Parathyroid adenoma (tissue), 2 donors: Measurements from ENCODE around the gene RFX2.

Experiments
- H2AFZ ChIP-seq: fragments of 300-600 bp; sonication (generic); one replicate; pipeline ENCODE4 v1.7.0; 2017; ENCODE audit warnings: antibody characterized with exemption, mild to moderate bottlenecking
- H3K27ac ChIP-seq: fragments of 300-600 bp; sonication (generic); one replicate; pipeline ENCODE4 v1.7.0; 2017
- H3K27me3 ChIP-seq: fragments of 300-600 bp; sonication (generic); one replicate; pipeline ENCODE4 v1.7.0; 2017; ENCODE audit warnings: low read length; ENCODE audit not compliant: control insufficient read depth, insufficient read depth
- H3K36me3 ChIP-seq: fragments of 300-600 bp; sonication (generic); one replicate; pipeline ENCODE4 v1.7.0; 2017; ENCODE audit warnings: low read length; ENCODE audit not compliant: control insufficient read depth, insufficient read depth
- H3K4me1 ChIP-seq: fragments of 300-600 bp; sonication (generic); one replicate; pipeline ENCODE4 v1.7.0; 2017; ENCODE audit warnings: control low read depth
- H3K4me2 ChIP-seq: fragments of 300-600 bp; sonication (generic); one replicate; pipeline ENCODE4 v1.7.0; 2017; ENCODE audit warnings: low read length
- H3K4me3 ChIP-seq: fragments of 300-600 bp; sonication (generic); one replicate; pipeline ENCODE4 v1.7.0; 2017; ENCODE audit warnings: low read depth, low read length
- H3K79me2 ChIP-seq: fragments of 300-600 bp; sonication (generic); one replicate; pipeline ENCODE4 v1.7.0; 2017; ENCODE audit warnings: control low read depth
- H3K9ac ChIP-seq: fragments of 300-600 bp; sonication (generic); one replicate; pipeline ENCODE4 v1.7.0; 2017; ENCODE audit warnings: mild to moderate bottlenecking
- H3K9me3 ChIP-seq: fragments of 300-600 bp; sonication (generic); one replicate; pipeline ENCODE4 v1.7.0; 2017; ENCODE audit warnings: low read length; ENCODE audit not compliant: control insufficient read depth
- CTCF ChIP-seq: fragments of 300-600 bp; sonication (generic); IDR thresholded peaks from one replicate; pipeline ENCODE4 v1.7.0; 2017; ENCODE audit warnings: antibody characterized with exemption, mild to moderate bottlenecking
- donor health status: primary hyperparathyroidism.

RFX2 gene

DNA sequence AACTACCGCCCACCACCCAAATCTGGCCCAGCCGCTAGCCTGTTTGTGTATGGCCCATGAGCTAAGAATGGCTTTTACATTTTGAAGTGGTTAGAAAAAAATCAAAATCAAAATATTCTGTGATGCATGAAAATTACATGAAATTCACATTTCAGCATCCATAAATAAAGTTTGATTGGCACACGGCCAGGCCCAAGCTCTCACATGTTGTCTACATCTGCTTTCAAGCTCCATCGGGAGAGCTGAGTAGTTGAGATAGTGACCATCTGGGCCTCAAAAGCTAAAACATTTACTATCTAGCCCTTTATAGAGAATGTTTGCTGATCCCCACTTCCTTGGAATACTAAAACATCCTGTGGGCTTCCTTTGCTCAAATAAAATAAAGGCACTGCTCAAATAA, 14.5 kb downstream of the RFX2 start:
- H3K4me2 ChIP-seq = no peak overlapping the region
- no peaks in the 10 kb centered on the region for H3K27me3 ChIP-seq
- no peak overlapping the region for H3K27ac ChIP-seq
- no peak overlapping the region for H2AFZ ChIP-seq
- peaks cover 8% of the 10 kb centered on the region for H3K4me1 ChIP-seq
- H3K36me3 ChIP-seq = no peaks in the 10 kb centered on the region
- H3K4me3 ChIP-seq = no peak overlapping the region
- no peak overlapping the region for H3K9ac ChIP-seq
- TF ChIP-seq CTCF = no peak
- no peaks in the 10 kb centered on the region for H3K79me2 ChIP-seq
- no peaks in the 10 kb centered on the region for H3K9me3 ChIP-seq

DNA sequence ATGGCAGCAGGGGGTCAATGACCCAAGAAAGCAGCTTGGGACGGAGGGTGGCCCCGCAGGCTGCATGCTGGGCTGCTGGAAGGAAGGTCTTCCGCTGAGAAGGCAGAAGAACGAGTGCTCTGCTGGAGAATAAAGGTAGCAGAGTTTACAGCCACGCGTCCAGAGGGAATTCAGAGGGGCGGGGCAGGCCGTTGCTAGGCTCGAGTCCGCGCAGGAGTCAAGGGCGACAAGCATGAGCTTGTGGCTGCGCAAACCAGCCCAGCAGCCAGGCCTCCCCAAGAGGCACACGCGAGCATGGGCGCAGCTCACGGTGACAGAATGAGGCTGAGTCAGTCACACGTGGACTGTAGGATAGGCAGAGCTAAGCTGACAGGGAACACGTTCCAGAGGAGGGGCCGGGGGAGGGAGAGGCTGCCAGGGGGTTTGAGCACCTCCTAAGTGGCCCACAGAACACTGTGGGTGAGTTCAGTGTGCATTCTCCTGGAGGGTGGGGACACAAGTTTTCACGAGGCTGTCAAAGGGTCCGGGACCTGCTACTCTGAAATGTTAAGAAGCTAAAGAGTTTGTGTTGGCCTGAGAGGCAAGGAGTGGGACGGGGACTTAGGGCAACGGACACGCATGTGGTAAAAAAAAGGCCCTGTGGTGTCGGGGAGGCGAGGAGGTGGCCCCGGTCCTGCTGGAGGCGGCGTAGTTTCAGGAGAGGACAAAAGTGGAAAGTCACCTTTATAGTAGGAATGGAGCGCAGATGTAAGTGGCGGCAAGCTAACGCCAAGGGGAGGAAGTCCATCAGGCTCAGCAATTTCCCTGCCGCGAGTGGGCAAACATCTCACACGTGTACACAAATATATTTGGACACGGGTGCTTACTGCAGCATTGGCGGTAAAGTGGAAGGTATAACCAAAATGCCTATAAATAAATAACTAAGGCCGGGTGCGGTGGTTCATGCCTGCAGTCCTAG, 17.7 kb downstream of the RFX2 start:
- peaks cover 8% of the 10 kb centered on the region for H3K4me1 ChIP-seq
- H3K4me2 ChIP-seq = no peak overlapping the region
- no peak overlapping the region for H3K4me3 ChIP-seq
- no peaks in the 10 kb centered on the region for H3K9me3 ChIP-seq
- H3K27me3 ChIP-seq = no peaks in the 10 kb centered on the region
- peak overlapping the region; percentile 77 for H2AFZ ChIP-seq
- no peaks in the 10 kb centered on the region for H3K79me2 ChIP-seq
- TF ChIP-seq CTCF = no peak
- H3K9ac ChIP-seq = no peak overlapping the region
- no peaks in the 10 kb centered on the region for H3K36me3 ChIP-seq
- no peak overlapping the region for H3K27ac ChIP-seq

DNA sequence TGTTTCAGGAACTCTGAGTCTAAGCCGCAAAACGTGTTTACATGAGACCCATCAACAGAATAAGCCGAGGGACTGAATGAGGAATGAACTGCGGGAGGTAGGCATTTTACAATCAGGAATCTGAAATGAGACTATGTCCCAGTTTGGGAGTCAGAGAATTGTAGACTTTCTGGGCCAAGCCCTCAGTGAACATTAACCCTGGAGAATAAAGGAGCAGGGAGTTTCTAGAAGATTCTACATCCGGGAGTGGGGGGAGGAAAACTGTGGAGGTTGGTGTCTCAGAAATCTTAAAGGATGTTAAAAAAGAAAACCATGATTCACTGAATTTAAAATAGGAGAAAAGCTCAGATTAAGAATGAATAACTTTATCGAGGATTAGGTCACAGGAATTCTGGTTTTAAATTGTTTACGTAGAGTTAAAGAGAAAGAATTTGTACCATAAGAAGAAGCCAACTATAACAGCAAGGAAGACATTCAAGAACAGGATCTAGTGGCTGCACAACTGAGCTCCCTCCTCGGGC, 18.5 kb downstream of the RFX2 start:
- peaks cover 8% of the 10 kb centered on the region for H3K4me1 ChIP-seq
- TF ChIP-seq CTCF = no peak

GRCh38 chr19:6090634-6091033, 19.7 kb downstream of the RFX2 start:
- Histone ChIP-seq H2AFZ (no peak overlapping the region), H3K79me2 (no peaks in the 10 kb centered on the region), H3K9ac (no peak overlapping the region), H3K9me3 (no peaks in the 10 kb centered on the region), H3K4me1 (peaks cover 8% of the 10 kb centered on the region), H3K27me3 (no peaks in the 10 kb centered on the region), H3K4me2 (no peak overlapping the region), H3K27ac (no peak overlapping the region), H3K36me3 (no peaks in the 10 kb centered on the region), H3K4me3 (no peak overlapping the region)
- no peak for TF ChIP-seq CTCF

More for the DNA sequence above, 18.5 kb downstream of the RFX2 start:
- Histone ChIP-seq H2AFZ (peak overlapping the region; percentile 77), H3K27ac (no peak overlapping the region), H3K36me3 (no peaks in the 10 kb centered on the region), H3K9me3 (no peaks in the 10 kb centered on the region), H3K27me3 (no peaks in the 10 kb centered on the region), H3K79me2 (no peaks in the 10 kb centered on the region), H3K4me2 (no peak overlapping the region), H3K4me3 (no peak overlapping the region), H3K9ac (no peak overlapping the region)
